ENCODE results near the gene OBSCN.

The OBSCN gene, protein sequence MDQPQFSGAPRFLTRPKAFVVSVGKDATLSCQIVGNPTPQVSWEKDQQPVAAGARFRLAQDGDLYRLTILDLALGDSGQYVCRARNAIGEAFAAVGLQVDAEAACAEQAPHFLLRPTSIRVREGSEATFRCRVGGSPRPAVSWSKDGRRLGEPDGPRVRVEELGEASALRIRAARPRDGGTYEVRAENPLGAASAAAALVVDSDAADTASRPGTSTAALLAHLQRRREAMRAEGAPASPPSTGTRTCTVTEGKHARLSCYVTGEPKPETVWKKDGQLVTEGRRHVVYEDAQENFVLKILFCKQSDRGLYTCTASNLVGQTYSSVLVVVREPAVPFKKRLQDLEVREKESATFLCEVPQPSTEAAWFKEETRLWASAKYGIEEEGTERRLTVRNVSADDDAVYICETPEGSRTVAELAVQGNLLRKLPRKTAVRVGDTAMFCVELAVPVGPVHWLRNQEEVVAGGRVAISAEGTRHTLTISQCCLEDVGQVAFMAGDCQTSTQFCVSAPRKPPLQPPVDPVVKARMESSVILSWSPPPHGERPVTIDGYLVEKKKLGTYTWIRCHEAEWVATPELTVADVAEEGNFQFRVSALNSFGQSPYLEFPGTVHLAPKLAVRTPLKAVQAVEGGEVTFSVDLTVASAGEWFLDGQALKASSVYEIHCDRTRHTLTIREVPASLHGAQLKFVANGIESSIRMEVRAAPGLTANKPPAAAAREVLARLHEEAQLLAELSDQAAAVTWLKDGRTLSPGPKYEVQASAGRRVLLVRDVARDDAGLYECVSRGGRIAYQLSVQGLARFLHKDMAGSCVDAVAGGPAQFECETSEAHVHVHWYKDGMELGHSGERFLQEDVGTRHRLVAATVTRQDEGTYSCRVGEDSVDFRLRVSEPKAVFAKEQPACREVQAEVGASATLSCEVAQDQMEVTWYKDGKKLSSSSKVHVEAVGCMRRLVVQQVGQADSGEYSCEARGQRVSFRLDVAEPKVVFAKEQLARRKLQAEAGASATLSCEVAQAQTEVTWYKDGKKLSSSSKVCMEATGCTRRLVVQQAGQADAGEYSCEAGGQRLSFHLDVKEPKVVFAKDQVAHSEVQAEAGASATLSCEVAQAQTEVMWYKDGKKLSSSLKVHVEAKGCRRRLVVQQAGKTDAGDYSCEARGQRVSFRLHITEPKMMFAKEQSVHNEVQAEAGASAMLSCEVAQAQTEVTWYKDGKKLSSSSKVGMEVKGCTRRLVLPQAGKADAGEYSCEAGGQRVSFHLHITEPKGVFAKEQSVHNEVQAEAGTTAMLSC (N-terminal part only)

DNA sequence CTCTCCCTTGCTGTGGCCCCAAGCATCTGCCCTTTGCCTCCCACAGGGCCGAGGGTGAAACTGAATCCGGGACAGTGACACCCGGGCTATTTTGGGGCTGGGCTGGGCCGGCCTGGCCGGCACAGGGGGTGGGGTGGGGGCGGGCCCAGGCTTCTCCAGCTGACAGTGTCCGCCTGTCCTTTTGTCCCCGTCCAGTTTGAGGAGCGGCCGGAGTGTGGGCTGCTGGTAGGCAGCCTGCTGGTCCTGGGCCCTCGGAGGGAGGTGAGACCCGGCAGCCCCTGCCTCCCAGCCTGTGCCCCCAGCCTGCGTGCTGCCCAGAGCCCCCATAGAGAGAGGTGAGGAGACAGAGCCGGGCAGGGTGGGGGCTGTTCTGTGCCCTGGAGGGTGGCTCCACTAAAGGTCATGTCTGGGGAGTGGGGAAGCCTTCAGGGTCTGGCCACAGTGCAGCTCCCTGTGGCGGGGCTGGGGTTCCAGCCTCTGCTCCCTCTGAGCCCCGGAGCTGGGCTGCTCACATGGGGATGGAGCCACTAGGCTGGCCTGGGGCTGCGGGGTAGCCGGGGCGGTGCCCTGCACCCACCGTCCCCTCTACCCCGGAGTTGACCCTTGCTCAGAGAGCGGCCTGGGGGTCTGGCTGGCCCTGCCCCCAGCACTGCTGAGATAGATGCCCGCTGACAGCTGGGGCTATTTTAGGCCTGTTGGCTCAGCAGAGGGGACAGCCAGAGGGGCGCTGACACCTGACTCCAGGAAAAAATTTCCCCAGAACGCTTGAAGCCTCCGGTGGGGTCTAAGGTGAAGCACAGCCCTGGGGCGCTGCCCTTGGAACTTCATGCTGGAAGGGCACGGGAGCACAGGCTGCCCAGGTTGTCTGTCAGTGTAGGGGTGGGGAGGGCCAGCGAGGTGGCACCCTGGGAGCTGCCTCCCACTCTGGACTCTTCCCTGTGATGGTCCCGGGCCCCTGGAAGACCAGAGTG lies at the start of gene OBSCN:
OBSCN (plus strand) TSS at position 194 of the 971 bp plus-strand sequence. CDS start 3,740 bp downstream, outside the sequence.
- no peak for DNase-seq (ENCODE audit: low read depth in 2 of 2, low spot score in 1 of 2)

GRCh38 chr1:228158151-228159007 lies 49.5 kb upstream of the OBSCN start:
- DNase-seq (ENCODE audit: low read depth in 2 of 2, low spot score in 1 of 2) = no peak

GRCh38 chr1:228159008-228159665 lies 48.7 kb upstream of the OBSCN start:
- DNase-seq (ENCODE audit: low read depth in 2 of 2, low spot score in 1 of 2) = no peak

DNA sequence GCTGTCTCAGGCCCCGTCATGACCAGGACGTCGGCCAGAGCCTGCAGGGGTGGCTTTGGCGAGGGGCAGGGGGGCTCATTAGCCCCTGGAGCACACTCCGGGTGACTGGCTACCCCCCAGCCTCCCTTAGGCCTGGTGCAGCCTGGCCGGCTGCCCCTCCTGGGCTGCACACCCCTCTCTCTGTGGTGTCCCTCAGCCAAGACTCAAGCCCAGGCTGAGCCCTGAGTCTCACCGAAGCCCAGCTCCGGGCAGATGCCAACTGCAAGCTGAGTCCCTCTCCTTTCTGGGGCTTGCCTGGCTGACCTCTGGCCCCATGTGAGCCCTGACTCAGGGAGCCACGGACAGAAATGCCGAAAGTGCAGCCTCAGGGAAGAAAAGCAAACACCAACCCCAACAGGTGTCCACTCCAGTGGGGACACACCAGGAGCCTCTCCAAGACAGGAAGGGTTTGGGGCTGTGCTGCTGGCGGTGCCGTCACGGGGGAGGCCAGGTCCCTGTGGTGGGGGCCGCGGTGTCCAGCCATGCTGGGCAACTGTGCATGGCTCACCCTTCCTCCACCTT lies 47.6 kb upstream of the OBSCN start:
- DNase-seq (ENCODE audit: low read depth in 2 of 2, low spot score in 1 of 2) = no peak

GRCh38 chr1:228161362-228161761 lies 46.5 kb upstream of the OBSCN start:
- DNase-seq (ENCODE audit: low read depth in 2 of 2, low spot score in 1 of 2) = no peak

DNA sequence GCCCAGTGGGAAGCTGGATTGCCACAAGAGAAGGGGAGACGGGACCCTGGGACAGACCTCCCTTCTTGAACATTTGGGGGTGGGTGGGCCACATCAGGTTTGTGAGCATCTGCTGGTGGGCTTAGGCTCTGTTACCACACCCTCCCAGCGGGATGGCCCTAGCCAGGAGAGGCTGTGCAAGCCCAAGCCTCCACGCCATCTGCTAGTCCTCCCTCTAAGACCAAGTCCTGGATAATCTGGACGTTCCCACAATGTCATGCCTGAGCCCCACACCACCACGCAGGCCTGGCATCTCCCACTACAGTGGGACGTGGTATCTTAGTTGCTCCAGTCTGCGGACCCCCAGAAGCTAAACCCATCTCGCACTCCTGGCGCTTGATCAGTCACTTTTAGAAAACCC lies 46.0 kb upstream of the OBSCN start:
- no peak for DNase-seq (ENCODE audit: low read depth in 2 of 2, low spot score in 1 of 2)

DNA sequence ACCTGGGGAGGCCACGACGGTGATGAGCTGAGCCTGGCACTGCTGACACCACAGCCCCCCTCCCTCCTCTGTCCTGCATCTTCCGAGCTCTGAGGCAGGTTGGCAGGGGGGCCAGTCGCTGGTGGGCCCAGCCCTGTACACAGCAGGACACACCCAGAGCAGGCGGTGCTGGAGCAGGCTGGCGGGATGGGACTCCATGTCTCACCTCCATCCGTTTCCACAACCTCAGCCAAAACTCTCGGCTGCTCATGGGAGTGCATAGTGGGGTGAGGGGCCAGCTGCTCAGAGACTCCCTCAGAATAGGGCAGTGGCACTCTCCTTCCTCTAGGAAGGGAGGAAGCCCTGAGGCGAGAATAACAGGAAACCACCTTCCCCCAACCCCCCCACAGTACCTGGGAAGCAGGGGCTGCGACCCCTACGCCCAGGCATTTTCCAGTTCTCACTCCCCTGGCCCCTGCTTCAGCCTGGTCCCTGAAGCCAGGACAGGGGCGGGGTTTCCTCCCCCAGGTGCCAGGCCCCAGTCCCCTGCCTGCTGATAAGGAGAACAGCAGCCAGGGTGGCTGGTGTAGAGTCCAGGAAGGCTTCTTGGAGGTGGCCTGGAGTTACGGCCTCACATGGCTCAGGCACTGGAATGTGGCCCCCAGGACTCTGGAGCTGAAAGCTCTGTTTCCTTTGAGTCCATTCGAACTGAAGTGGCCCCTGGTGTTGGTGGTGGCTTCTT lies 45.4 kb upstream of the OBSCN start:
- DNase-seq (ENCODE audit: low read depth in 2 of 2, low spot score in 1 of 2) = no peak

DNA sequence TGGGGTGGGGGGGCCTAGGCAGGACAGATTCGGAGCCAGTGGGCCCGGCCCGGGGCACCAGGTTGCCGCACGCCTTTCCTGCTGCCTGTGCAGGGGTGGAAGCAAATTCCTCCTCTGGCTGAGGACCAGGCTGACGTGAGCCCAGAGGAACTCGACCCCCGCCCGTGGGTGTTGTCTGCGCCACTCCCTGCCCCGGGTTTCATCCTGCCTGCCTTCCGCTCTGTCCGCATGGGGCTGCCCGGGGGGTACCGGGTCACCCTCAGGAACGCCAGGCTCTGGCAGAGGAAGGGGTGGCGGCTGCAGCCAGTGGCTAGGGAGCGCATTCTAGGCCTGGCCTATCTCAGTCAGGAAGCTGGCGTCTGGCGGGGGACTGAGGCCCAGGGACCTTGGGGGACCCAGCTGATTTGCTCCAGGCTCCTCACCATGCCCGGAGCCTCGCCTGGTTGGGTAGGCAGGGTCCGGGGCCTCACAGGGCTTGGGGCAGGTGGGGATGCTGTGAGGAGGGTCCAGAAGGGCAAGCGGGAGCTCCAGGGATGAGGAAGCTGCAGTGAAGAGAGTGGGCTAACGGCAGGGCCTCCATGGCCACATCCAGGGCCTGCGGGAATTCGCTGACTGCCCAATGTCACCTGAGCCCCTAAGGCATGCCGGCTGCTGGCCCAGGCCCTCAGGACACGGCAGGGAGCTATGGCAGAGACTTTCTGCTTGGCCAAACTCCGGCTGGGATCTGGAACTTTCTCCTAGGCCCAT lies 44.7 kb upstream of the OBSCN start:
- DNase-seq (ENCODE audit: low read depth in 2 of 2, low spot score in 1 of 2) = no peak

DNA sequence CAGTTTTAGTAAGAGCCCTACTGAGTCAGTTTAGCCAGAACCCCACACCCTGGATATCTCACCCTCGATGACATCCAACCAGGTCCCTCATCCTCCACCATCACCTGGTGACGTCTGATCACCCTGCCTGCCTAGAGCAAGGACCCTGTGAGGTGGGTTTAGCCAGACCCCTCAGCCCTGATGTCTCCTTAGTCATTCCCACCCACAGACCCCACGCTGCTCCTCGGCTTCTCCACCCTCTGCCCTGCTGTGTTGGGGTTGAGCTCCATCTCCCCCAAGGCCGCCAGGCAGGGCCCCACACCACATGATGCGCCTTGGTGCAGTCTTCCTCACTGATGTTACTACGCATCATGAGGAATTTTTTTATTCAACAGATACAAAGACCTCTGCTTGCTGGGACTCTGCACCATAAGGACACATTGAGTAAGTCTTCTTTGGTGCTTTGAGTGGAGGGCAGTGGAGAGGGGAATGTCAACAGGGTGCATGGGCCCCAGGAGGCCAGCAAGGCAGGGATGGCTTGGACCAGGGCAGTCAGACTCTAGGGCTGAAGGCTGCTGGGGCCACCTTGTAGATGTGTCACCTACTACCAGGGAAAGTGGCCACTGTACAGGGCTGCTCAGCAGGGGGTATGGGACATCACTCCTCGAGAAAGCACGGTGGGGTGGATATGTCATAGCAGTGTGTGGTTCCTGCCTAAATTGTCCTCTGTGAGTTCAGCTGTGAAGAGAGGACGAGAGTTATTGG lies 43.9 kb upstream of the OBSCN start:
- no peak for DNase-seq (ENCODE audit: low read depth in 2 of 2, low spot score in 1 of 2)

DNA sequence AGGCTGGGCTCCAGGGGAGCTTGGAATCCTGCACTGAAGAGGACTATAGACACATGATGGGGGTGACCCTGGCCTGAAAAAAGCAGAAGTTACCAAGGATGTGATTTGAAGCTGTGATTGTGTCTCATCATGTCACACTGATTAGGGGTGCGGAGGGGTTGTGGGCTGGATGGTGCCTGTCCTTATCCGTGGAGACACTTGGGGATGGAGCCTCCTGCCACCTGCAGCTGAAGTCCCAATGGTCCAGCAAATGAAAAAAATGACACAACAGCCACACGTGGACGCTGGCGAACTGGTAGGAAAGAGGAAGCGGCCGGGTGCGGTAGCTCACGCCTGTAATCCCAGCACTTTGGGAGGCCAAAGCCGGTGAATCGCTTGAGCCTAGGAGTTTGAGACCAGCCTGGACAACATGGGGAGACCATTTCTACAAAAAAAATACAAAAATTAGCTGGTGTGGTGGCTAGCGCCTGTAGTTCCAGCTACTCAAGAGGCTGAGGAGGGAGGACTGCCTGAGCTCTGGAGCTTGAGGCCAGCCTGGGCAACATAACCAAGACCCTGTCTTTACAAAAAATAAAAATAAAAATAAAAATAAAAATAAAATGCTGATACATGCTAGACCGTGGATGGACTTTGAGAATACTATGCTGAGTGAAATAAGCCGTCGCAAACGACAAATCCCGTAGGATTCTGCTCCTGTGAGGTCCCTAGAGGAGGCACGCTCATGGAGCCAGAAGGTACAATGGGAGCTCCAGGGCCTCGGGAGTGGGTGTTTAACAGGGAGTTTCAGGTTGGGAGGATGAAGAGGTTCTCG lies 43.1 kb upstream of the OBSCN start:
- DNase-seq (ENCODE audit: low read depth in 2 of 2, low spot score in 1 of 2) = no peak

- DNase-seq (ENCODE audit: low read depth in 2 of 2, low spot score in 1 of 2) = peak; percentile 99
Measured at GRCh38 chr1:228165372-228166169, 42.3 kb upstream of the OBSCN start, which contains the start of gene IBA57. Gene IBA57 (plus strand): TSS chr1:228165804. CDS start chr1:228165817, 13 bp downstream.

DNA sequence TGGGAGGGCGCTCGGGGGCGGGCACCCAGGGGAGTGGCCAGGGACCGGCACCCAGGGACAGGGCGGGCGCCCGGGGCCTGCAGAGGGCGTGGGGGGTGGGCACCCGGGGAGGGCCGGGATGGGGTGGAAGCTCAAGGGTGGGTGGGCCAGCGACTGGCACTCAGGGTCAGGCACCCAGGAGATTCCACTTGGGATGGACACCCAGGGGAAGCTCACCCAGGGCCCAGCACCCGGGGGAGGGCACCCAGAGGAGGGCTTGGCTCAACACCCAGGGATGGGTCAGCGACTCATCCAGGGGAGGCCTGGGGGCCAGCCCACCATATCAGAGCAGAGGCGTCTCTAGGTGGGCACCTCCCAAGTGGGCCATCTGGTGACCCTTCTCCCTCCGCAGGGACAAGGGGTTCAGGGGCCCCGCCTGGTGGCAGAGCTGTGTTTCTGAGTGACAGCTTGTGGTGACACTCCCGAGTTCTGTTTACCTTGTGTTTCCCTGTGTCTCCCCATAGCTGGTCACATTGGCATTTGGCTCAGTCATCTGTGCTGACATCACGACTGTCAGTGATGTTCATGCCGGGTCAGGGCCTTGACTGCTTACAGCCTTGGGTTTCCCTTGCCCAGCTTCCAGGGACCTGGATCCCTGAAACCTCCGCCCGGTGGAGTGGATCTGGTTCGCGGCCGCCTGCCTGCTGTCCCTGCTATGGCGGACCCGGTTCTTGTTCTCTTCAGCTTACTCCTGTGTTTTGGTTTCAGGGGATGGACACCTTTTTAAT lies 41.5 kb upstream of the OBSCN start:
- DNase-seq (ENCODE audit: low read depth in 2 of 2, low spot score in 1 of 2) = peak; percentile 31 to 35

GRCh38 chr1:228168563-228169270 lies 39.1 kb upstream of the OBSCN start:
- no peak for DNase-seq (ENCODE audit: low read depth in 2 of 2, low spot score in 1 of 2)

Measured in stimulated activated CD8-positive, alpha-beta memory T cell treated with anti-CD3 and anti-CD28 coated beads, Interleukin-4, amount 100 ng/mL, for 4 hours (primary cell).